Glomerular visceral epithelial cell (primary cell): ENCODE measurements around the gene RGL4.
"Not testable (repeated sequence)": the region's sequence is repeated elsewhere in the genome, so short reads cannot be mapped to it uniquely, and the experiment has no call there.

ENCODE experiments used
- DNase-seq: peaks from one replicate; pipeline ENCODE4 v3.0.0-alpha.2; 2016; ENCODE audit errors: extremely low spot score

The RGL4 gene

DNA sequence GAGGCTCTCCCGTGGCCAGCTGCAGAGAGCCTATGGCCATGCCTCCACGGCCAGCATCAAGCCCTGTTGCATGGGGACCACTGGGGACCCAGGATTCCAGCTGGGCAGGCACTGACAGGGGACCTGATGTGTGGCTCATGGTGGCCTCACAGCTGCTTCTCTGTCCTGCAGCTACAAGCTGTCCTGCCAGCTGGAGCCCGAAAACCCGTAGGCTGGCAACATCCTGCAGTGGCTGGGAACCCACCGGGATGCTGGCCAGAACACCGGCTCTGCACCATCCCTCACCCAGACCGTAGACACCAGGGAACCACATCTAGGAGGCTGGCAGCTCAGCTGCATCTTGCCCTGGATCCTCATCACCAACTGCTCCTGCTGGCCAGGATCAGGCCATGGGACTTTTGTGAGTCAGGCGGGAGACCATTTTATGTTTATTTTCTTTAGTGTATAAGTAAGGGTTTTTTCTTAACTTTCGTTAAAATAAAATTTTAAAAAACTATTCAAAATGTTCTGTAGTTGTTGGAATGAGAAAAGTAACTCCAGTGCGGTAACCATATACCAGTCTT lies 7.9 kb downstream of the RGL4 start:
- DNase-seq, result no peak

DNA sequence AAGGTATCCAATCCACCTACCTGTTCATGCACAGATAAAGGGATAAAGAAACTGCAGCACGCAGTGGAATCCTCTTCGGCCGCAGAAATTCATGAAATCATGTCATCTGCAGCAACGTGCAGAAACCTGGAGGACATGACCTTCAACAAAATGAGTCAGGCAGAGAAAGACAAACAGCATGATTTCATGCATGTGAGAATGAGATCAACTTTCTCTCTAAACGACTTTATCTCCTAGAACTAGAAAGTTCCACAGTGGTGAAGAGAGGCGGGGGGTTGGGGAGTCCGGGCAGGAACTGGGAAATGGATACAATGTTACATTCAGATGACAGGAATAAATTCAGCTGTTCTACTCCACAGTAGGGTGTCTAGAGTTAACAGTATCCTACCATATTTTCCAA lies 9.9 kb downstream of the RGL4 start:
- no peak for DNase-seq

DNA sequence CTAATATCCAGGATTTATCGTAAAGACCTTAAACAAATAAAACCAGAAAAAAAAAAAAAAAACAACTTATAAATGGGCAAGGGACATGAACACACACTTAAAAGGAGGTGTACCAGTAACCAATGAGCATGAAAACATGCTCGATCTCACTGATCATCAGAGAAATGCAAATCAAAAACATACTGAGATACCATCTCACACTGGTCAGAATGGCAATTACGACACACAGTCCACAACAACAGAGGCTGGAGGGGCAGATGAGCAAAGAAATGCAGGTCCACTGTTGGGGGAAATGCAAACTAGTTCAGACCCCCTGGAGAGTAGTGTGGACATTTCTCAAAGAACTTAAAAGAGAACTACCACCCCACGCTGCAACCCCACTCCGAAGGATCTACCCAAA lies 13.2 kb downstream of the RGL4 start:
- no peak for DNase-seq

DNA sequence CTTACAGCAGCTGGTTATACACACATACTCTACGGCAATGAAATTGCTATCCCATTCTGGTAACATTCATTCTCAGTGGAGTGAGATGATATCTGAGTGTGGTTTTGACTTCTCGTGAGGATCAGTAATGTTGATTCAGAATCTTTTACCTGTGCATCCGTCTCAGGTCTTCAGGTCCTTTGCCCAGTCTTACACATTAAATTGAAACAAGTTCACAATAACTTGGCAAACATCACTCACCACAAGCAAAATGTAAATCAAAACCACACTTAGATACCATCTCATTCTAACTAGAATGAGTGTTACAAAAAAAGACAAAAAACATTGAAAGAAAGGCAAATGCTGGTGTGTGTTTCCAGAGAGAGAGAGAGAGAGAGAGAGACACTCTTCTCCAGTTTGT lies 14.0 kb downstream of the RGL4 start:
- DNase-seq, result no peak

DNA sequence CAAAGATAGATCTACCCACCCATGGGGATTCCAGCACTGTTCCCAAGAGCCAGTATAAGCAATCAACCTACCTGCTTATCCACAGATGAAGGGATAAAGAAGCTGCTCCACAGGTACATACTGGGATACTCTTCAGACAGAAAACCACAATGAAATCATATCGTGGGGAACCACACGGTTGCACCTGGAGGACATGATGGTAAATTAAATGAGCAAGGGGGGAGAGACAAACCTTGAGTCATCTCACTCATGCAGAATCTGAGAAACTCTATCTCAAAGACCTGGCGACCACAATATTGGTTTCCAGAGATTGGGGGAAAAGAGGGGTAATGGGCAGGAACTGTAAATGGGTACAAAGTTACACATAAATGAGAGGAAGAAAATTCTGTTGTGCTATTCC lies 14.5 kb downstream of the RGL4 start:
- no peak for DNase-seq

DNA sequence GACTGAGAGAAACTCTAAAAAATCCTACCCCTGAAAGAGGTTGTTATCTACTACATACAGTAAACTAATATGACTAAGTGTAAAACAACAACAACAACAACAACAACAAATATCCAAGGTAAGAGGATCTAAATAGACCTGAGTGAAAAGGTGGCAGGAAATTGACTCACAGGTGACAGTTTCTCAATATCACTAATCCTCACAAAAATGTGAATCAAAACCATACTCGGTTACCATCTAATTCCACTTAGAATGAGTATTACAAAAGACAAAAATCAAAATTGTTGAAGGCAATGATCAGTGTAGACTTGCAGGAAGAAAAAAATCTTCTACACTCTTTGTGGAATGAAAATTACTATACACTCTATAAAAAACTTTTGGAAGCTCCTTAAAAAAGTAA lies 17.5 kb downstream of the RGL4 start:
- no peak for DNase-seq

DNA sequence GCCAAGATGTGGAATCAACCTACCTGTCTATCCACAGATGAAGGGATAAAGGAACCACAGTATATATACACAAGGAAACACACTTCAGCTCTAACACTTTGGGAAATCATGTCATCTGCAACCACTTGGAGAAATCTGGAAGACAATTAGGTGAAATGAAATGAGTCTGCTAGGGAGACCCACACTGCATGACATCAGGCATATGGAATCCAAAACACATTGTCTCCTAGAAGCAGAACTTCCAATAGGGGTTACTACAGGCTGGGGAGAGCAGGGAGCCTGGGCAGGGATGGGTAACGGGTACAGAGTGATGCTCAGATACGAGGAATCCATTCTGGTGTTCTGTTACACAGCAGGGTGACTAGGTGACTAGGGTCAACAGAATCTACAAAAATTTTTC lies 18.3 kb downstream of the RGL4 start:
- DNase-seq, result no peak

DNA sequence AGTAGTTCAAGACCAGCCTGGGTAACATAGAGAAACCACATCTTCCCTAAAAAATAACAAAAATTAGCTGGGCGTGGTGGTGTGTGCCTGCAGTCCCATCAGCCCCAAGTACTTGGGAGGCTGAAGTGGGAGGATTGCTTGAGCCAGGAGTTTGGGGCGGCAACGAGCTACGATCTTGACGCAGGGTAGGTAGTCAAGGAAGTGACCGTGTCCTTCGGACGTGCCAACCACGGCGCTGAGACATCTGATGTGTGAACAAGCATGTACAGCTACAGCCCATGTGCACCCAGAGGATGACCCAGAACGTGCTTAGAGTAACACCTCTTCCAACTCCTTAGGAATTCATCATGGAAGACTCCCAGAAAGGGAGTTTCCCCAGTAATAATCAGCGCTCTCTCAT lies 21.4 kb downstream of the RGL4 start:
- DNase-seq, result no peak

DNA sequence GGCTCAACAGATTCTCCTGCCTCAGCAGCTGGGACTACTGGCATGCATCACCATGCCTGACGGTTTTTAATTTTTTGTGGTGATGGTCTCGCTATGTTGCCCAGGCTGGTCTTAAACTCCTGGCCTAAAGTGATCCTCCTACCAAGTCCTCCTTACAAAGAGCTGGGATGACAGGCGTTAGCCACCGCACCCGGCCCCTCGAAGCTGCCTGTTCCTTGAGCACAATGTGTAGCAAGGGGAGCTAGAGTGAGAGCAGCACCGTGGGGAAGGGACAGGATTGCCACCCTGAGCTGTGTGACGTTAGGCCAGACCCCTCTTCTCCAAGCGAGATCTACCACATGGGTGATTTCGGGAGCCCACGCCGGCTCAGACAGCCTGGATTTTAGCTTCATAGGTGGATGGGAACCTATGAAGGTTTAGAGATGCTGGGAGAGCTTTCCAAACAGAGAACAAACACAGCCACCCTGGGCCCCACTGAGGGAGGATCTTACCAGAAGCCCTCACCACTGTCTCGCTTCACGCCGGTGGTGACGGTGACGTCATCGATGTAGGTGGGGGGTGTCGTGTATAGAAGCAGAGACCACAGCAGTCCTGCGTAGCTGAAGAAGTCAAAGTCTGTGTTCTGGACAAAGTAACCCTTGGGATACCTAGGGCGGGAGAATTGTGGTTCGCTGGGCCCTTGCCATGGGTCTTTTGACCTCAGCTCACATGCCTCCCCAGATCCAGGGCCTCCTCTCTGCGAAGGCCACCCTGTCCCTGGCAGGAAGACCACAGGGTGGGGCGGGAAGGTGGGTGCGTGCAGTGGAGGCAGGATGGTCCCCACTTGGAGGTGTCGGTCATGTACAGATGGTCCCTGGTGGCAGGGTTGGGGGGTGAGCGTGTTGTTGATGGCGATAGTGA lies 23.1 kb downstream of the RGL4 start:
- no peak for DNase-seq

DNA sequence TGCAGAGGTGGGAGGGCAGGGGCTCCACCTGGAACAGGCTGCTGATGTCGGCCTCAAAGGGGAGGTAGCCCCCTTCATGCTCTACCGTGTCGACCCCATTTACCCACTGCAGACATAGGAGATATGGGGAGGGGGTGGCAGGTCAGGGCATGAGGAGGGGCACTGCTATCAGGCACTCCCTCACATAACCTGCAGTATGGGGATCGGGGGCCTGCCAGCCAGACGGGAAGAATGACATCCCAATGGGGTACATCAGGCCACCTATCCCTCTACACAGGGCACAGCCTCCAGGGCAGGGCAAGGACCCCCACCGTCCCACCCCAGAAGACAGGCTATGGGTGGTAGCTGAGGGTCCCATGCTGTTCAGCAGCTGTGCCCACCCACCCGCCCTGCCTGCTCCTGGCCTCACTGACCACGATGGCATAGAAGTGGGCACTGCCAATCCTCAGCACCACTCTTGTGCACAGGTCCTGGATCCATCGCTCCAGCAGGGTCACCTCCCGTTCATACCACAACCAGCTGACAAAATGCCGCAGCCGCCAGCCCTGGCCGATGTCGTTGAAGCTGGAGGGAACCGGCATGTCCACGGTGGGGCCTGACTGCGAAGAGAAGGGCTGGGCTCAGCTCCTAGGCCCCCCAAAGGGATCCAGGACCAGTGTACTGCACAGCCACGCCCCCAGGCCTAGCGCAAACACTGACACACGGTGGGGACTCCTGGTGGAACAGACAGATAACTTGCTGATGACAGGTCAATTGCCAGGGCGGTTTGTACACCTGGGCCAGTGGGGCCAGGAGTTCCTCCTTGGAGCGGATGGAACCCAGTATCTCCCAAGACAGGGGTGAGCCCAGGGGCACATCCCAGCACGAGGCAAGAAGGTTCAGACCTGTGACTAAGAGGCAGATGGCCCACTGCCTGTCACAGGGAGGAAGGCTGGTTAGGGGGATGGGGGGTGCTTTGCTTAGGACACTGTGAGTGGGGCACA lies 24.1 kb downstream of the RGL4 start:
- DNase-seq, result no peak

DNA sequence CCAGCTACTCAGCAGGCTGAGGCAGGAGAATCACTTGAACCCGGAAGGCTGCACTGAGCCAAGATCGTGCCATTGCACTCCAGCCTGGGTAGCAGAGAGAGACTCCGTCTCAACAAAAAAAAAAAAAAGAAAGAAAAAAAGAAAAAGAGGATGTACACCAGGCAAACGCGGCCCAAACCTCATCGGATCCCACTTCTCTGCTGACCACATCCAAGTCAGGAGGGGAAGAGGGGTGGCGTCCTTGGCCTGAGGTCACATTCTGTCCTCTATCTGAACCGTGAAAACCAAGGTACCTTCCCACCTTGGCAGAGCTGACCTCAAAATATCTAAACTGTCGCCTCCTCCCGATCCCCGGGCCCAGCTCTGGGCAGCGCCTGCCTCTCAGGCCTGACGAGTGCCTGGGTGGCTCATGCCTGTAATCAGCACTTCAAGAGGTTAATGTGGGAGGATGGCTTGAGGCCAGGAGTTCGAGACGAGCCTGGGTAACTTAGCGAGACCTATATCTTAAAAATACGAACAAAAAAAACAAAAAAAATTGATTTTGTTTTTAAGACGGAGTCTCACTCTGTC lies 25.1 kb downstream of the RGL4 start:
- no peak for DNase-seq

DNA sequence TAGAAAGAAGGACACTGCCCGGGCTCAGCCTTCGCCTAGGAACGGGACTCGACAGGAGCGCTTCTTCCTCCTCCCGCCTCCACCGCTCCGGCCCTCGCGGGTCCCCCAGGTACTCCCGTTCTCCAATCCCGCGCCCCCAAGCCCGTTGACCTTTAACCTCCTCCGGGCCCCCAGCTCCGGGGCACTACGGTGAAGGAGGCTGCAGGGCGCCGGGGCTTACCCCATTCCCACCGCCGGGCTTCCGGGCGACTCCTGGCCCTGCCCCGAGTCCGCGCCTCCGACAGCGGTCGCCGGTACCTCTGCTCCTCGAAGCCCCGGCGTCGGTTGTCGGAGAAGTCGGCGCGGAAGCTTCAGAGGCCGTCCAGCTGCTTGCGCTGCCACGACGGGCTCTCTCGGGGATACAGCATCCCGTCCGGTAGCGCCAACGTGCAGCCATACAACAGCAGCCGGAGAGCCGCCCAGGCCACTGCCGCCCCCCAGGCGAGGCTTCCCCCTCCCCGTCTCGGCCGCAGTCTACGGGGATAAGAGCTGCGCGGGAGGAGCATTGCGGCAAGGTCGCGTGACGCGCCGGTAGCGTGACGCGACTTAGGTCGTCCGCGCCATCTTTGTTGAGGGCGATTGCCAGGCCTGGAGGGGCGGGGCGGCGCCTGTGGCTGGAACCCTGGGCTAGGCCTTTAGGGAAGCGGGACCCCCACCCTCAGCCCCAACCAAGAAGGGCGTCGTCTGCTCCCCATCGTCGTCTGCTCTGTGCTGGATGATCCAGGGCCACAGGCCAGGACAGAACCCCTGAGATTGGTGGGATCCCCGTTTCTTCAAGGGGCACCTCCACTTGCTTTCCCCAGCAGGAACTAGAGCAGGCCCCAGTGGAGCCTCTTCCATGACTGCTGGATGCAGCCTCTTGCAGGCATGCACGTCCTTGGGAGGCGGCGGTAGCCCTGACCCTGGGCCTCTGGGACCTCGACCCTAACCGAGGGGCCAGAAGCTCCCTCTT lies 26.3 kb downstream of the RGL4 start:
- DNase-seq, result peak; percentile 77

DNA sequence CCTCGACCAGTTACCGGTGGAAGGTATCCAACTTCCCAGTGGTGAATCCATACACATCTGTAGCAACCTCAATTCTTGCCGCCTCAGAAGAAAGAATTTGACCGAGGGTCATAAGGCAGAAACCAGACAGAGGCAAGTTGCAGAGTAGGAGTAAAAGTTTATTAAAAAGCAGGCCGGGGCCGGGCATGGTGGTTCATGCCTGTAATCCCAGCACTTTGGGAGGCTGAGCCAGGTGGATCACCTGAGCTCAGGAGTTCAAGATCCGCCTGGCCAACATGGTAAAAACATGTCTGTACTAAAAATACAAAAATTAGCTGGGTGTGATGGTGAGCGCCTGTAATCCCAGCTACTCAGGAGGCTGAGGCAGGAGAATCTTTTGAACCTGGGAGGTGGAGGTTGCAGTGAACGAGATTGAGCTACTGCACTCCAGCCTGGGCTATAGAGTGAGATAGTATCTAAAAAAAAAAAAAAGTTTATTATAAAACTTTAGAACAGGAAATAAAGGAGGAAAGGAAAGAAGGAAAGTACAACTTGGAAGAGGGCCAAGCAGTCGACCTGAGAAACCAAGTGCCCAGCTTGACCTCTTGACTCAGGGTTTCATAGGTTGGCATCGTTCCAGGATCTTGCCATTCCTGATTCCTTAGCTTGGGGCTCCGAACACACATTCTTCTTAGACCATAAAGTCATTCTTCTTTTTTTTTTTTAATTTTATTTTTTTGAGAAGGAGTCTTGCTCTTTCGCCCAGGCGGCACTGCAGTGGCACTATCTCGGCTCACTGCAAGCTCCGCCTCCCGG lies 27.8 kb downstream of the RGL4 start:
- DNase-seq, result no peak

DNA sequence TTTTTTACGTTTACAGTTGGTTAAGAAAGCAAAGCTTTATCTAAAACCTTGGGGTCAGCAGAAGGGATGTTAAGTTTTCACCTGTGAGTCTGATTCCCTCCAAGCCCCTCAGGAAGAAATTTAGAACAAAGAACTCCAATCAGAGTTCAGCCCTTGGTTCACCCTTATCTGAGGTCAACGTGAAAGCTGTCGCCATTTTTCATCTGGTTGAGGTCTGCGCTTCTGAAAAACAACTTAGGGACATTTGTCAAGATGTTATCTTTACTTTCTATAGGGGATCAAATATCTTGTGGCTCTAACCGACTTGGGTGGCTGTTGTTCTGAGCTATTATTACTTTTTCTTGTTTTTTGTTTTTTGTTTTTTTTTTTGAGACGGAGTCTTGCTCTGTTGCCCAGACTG lies 30.0 kb downstream of the RGL4 start:
- no peak for DNase-seq

DNA sequence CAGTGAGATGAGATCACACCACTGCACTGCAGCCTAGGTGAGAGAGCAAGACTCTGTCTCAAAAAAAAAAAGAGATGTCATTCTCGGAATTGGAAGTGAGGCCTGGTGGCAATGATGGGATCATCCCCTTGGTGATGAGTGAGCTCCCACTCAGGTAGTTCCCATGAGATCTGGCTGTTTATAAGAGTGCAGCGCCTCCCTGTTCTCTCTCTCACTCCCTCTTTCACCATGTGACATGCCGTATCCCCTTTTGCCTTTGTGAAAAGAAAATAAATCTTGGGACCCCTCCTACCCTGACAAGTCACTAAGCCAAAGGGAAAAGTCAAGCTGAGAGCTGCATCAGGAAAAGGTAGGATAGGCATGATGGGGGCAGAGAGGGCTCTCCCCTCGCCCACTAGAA lies 31.3 kb downstream of the RGL4 start:
- DNase-seq, result no peak

DNA sequence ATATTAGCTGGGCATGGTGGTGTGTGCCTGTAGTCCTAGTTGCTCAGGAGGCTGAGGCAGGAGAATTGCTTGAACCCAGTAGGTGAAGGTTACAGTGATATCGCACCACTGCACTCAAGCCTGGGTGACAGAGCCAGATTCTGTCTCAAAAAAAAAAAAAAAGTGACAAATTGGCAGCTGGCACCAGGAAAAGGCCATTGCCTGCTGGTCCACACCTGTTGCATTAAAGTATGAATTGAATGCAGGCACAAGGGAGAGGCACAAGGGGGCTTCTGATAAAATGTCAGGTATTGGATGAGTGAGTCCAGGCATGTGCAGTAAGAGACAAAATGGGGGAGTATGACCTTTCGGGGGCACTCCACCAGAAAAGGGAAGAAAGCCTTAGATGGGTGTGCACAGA lies 31.9 kb downstream of the RGL4 start:
- no peak for DNase-seq

DNA sequence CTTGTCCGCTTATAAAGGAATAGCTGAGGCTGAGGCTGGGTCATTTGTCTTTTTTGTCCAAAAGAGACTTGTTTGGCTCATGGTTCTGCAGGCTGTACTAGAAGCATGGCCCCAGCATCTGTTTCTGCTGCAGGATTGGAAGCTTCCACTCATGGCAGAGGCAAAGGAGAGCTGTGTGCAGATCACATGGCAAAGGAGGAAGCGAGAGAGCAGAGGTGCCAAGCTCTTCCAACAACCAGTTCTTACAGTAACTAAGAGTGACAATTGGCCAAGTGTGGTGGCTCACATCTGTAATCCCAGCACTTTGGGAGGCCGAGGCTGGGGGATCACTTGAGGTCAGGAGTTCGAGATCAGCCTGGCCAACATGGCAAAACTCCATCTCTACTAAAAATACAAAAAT lies 37.3 kb downstream of the RGL4 start:
- not testable (repeated sequence) for DNase-seq

DNA sequence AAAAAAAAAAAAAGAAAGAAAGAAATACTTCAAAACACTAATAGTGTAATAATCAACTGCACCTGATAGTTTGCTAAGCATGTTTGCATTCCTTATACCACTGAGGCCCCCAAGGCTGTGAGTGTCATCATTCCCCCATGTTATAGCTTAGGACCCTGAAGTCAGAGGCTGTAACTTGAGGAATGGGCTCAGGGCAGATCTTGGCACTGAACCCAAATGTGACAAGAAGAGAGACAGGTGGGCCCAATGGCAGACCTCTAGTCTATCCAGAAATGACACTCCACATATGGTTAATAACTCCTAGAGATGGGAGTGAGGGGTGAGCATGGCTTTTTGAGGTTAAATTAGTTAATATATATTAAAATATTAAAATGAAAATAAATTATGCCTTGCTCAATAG lies 46.9 kb downstream of the RGL4 start:
- DNase-seq, result no peak

DNA sequence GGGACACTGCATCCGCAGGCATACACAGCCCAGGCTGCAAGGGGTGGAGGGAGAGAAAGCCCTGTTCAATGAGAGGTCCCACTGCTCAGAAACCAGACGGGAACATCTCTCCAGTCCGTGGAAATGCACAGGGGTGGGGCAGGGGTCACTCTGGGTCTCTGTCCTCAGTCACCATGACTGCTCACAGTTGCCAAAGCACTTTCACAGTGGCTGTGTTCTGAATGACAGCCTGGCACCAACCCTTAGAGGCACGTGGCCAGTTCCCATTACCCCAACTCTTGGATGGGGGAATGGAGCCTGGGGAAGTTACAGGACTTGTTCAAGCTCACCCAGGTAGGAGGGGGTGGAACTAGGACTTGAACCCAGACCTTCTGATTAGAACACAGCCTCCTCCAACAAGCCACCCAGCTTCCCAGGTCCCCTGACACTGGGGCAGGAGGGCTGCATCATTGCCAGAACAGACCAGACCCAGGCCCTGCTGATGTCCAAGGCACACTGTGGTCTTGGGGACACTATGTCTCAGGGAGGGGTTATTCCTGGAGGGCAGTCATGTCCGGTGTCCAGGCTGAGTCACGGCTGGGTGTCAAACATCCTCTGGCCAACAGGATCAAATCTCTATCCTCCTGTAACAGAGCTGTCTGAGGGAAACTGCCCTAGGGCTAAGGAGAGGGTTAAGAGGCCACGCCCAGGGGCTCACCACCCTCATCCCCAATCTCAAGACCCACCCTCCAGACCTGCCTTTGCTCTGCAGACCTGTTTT lies 51.9 kb downstream of the RGL4 start:
- no peak for DNase-seq
